ENCODE data around the gene NBEAL2. TPM values are rescaled to one million over a fixed set of nuclear protein-coding genes. Genes with fewer than 3 reads are reported as not detected.
"Not testable (repeated sequence)": the region's sequence is repeated elsewhere in the genome, so short reads cannot be mapped to it uniquely, and the experiment has no call there.

Gene NBEAL2
- total RNA-seq, 1 experiment from 2014 or later: 5.0 TPM

- no peak for DNase-seq (ENCODE audit: low read depth)
Measured at GRCh38 chr3:46962990-46963389, 16.5 kb upstream of the NBEAL2 start.

- DNase-seq (ENCODE audit: low read depth): not testable (repeated sequence)
Measured at GRCh38 chr3:46964038-46964590, 15.4 kb upstream of the NBEAL2 start.

- no peak for DNase-seq (ENCODE audit: low read depth)
Measured at GRCh38 chr3:46965151-46965550, 14.3 kb upstream of the NBEAL2 start.

GRCh38 chr3:46966811-46967210 lies 12.7 kb upstream of the NBEAL2 start:
- DNase-seq (ENCODE audit: low read depth): no peak

- no peak for DNase-seq (ENCODE audit: low read depth)
Measured at GRCh38 chr3:46968783-46969428, 10.6 kb upstream of the NBEAL2 start.

- DNase-seq (ENCODE audit: low read depth): no peak
Measured at GRCh38 chr3:46970391-46971091, 8.9 kb upstream of the NBEAL2 start.

- no peak for DNase-seq (ENCODE audit: low read depth)
Measured at GRCh38 chr3:46971151-46971550, 8.3 kb upstream of the NBEAL2 start.

GRCh38 chr3:46971742-46972141 lies 7.7 kb upstream of the NBEAL2 start:
- DNase-seq (ENCODE audit: low read depth): no peak

- DNase-seq (ENCODE audit: low read depth): no peak
Measured at GRCh38 chr3:46972396-46972795, 7.1 kb upstream of the NBEAL2 start.

GRCh38 chr3:46974421-46975171 lies 4.9 kb upstream of the NBEAL2 start:
- DNase-seq (ENCODE audit: low read depth): no peak

- peak; percentile 97 for DNase-seq (ENCODE audit: low read depth)
Measured at GRCh38 chr3:46976326-46977190, 2.9 kb upstream of the NBEAL2 start, which contains the start of gene CCDC12. TSS of gene CCDC12 (minus strand) at chr3:46976745. CDS start at chr3:46976732, 13 bp downstream.

GRCh38 chr3:46977811-46978195 lies 1.7 kb upstream of the NBEAL2 start:
- no peak for DNase-seq (ENCODE audit: low read depth)

- DNase-seq (ENCODE audit: low read depth): no peak
Measured at GRCh38 chr3:46978381-46978780, 1.1 kb upstream of the NBEAL2 start.

- DNase-seq (ENCODE audit: low read depth): no peak
Measured at GRCh38 chr3:46979958-46980497, 562 bp downstream of the NBEAL2 start.

- DNase-seq (ENCODE audit: low read depth): no peak
Measured at GRCh38 chr3:46981932-46982471, 2.5 kb downstream of the NBEAL2 start.

- no peak for DNase-seq (ENCODE audit: low read depth)
Measured at GRCh38 chr3:46982546-46982945, 3.1 kb downstream of the NBEAL2 start.

GRCh38 chr3:46984591-46985459 lies 5.4 kb downstream of the NBEAL2 start:
- no peak for DNase-seq (ENCODE audit: low read depth)

GRCh38 chr3:46985588-46985987 lies 6.1 kb downstream of the NBEAL2 start:
- no peak for DNase-seq (ENCODE audit: low read depth)

- no peak for DNase-seq (ENCODE audit: low read depth)
Measured at GRCh38 chr3:46986055-46986730, 6.7 kb downstream of the NBEAL2 start.
